T1000 (cell line): Measurements from ENCODE around the gene ZDHHC11B.
"Not testable (repeated sequence)": the region's sequence is repeated elsewhere in the genome, so short reads cannot be mapped to it uniquely, and the experiment has no call there.

Source experiments
- DNase-seq: peaks from one replicate; lab custom pipeline; 2025; ENCODE audit warnings: mixed read lengths; lab: John Stamatoyannopoulos, UW

ZDHHC11B gene, protein sequence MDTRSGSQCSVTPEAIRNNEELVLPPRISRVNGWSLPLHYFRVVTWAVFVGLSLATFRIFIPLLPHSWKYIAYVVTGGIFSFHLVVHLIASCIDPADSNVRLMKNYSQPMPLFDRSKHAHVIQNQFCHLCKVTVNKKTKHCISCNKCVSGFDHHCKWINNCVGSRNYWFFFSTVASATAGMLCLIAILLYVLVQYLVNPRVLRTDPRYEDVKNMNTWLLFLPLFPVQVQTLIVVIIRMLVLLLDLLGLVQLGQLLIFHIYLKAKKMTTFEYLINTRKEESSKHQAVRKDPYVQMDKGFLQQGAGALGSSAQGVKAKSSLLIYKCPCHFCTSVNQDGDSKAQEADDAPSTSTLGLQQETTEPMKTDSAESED

GRCh38 chr5:784428-785177, at the start of gene ZDHHC11B:
Gene ZDHHC11B, minus strand, starts transcription at chr5:784729. Its CDS starts 17,810 bp downstream, at chr5:766919.
- not testable (repeated sequence) for DNase-seq

DNA sequence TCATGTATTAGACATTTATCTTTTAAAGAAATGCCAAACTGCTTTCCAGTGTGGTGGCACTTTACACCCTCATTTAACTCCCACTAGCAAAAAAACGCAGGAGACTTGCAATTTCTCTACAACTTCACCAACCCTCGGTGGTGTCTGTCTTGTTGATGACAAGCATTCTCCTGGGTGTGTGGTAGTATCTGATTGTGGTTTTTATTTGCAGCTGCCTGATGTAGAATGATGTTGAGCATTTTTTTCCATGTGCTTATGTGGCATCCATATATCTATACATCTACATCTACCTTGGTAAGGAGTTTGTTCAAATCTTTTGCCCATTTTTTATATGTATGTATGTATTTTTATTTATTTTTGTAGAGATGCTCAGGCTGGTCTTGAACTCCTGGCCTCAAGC, 49.5 kb upstream of the ZDHHC11B start:
- not testable (repeated sequence) for DNase-seq

GRCh38 chr5:828194-828593, 43.7 kb upstream of the ZDHHC11B start:
- not testable (repeated sequence) for DNase-seq

DNA sequence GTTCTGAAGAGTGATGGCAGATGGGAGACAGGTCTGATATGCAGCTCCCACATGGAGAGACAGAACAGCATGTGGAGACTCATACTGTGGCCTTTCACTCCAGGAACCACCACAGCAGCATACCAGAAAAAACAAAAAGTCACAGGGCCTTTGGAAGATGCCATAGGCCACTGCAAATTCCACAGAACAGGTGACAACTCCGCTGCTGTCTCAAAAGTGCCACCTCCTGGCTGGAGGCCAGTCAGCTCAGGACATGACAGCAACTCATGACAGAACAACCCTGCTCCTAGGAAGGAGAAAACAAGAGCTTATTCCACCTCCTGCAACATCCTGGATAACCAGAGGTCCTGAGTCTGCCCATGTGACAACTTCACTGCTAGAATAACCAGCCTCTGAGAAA, 41.0 kb upstream of the ZDHHC11B start:
- not testable (repeated sequence) for DNase-seq

DNA sequence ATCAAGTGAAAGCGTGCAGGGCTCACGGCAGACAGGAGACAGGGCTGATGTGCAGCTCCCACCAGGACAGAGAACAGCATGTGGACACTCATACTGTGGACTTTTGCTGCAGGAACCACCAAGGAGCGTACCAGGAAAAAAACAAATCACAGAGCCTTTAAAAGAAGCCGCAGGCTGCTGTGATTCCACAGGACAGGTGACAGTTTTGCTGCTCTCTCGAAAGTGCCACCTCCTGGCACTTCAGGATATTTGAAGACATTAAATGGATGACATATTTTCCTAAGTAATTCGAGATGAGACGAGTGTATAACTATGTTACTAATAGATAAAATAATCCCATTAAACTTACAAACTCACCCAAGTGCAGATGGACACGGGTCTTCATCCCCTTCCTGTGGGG, 37.0 kb upstream of the ZDHHC11B start:
- no peak for DNase-seq

DNA sequence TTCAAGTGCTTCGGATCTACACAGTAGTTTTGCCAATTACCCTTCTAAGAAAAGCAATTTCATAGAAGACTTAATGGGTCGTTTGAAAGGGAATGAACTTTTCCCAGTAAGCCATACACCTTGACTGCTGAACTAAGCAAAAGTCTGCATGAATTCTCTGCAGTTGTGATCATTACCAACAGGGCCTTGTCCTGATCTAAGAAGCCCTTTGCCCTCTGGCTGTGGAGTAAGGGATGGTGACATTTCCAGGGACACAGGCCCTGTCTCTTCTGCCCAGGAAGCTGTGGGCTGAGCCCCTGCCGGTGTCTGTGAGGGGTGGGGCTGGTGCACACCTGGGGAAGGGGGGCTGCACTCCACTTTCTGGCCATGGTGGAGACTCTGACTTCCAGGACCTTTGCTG, 35.7 kb upstream of the ZDHHC11B start:
- DNase-seq, result no peak

DNA sequence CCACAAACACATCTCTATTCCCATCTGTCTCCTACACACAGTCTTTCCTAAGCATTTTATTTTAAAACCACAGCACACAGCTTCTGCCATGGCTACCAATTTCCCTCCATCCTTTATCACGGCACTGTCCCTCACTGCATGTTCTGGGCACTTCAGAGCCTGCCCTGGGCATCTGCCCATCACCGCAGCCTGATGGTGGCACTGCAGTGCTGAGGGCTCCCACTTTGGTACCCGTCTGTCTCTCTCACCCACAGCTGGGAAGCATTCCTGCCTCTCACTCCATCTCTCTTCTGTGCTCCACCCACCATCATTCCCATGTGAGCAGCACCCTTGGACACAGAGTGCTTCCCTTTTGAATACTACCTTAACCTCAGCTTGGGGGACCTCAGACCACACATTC, 34.5 kb upstream of the ZDHHC11B start:
- DNase-seq, result no peak

DNA sequence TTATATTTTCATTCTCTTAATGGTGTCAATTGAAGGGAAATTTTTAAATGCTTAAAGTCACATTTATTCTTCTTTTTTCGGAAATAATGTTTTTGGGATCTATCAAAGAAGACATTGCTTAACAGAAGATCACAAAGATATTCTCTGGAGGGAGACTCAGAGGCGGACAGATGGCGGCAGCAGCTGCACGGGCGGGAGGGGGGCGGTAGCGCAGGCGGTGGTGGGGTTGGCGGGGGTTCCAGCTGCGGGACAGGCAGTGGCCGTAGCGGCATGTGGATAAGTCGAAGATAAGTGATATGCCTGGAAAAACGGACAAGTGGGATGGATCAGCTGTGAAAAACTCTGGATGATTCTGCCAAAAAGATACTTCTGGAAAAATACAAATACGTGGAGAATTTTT, 31.6 kb upstream of the ZDHHC11B start:
- no peak for DNase-seq

- no peak for DNase-seq
Observed at GRCh38 chr5:815449-815848, 30.9 kb upstream of the ZDHHC11B start.

- not testable (repeated sequence) for DNase-seq
Observed at GRCh38 chr5:813575-813974, 29.0 kb upstream of the ZDHHC11B start.

GRCh38 chr5:811384-811783, 26.9 kb upstream of the ZDHHC11B start:
- DNase-seq, result not testable (repeated sequence)

DNA sequence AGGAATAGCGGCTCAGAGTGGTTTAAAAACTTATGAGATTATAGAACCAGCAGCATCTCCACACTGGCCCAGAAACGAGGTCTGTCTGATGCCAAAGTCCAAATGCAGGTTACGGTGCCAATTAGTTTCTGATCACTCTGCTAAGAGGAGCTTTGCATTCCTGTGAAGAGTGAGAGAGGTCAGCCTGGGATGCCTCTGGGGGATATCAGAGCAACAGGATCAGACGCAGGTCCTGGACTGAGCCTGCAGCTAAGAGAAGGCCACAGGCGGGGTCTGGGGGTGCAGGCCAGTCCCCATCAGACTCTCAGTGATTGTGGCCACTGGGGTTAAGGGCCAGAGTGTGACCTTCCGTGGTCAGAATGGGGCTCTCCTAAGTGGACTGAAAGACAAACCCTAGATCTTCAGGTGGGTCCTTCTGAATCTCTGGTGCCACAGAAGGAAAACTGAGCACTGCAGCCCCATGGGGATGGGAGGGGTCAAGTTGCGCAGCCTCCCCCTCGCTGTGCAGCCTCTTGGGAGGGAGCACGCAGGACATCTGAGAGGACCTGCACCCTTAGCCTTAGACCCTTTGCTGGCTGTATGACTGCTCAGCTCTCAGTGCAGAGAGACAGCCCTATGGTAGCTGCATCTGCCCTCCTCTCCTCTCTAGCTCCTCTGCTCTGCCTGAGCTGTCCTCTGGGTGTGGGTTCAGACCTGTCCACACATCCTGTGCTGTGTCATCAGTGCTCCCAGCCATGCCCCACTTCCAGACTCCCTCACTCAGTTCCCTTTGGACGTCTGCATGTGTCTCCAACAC, 23.4 kb upstream of the ZDHHC11B start:
- not testable (repeated sequence) for DNase-seq

GRCh38 chr5:801472-801871, 16.9 kb upstream of the ZDHHC11B start:
- no peak for DNase-seq

- DNase-seq, result not testable (repeated sequence)
Observed at GRCh38 chr5:801055-801454, 16.5 kb upstream of the ZDHHC11B start.

DNA sequence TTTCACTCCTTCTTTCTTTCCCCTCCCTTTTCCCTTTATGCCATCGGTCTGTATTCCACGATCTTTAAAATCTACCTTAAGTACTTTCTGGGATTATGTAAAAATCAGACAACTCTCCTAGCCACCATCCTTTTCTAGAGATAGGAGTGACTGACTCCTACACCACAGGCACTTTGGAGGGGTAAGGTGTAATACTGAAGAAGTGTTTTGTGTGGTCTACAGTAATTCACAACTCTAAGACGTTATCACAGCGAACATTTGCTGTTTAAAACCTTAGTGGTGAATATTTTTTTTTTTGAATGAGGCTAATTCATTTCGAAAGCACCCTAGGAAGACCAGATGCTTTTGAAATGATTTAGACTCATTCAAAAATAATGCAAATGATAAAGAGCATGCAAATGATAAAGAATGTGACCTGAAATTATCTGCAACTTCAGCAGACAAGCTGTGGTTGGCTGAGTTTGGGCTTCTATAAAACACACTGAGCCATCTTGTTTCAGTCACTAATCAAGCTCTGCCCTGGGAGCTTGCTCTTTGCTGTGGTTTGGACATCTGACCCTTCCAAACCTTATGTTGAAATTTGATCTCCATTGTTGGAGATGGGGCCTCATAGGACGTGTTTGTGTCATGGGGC, 14.1 kb upstream of the ZDHHC11B start:
- not testable (repeated sequence) for DNase-seq

- DNase-seq, result not testable (repeated sequence)
Observed at GRCh38 chr5:797986-798385, 13.5 kb upstream of the ZDHHC11B start.

DNA sequence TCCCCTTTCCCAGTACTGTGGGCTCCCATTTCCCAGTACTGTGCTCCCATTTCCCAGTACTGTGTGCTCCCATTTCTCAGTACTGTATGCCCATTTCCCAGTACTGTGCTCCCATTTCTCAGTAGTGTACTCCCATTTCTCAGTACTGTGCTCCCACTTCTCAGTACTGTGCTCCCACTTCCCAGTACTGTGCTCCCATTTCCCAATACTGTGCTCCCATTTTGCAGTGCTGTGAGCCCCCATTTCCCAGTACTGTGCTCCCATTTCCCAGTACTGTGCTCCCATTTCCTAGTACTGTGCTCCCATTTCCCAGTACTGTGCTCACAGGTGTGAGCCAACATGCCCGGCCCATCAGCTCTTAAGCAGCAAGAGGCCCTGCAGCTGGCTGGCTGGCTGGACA, 11.3 kb upstream of the ZDHHC11B start:
- DNase-seq, result not testable (repeated sequence)

DNA sequence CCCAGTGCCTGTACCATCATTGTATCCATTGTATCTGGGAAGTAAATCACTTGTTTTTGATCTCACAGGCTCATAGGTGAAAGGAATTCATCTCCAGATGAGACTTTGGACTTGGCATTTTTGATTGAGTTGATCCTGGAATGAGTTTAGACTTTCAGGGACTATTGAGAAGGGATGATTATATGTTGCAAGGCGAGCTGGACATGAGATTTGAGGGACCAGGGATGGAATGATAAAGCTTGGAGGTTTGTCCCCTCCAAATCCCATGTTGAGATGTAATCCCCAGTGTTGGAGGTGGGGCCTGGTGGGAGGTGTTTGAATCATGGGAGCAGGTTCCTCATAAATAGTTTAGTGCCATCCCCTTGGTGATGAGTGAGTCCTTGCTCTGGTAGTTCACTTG, 10.4 kb upstream of the ZDHHC11B start:
- not testable (repeated sequence) for DNase-seq

DNA sequence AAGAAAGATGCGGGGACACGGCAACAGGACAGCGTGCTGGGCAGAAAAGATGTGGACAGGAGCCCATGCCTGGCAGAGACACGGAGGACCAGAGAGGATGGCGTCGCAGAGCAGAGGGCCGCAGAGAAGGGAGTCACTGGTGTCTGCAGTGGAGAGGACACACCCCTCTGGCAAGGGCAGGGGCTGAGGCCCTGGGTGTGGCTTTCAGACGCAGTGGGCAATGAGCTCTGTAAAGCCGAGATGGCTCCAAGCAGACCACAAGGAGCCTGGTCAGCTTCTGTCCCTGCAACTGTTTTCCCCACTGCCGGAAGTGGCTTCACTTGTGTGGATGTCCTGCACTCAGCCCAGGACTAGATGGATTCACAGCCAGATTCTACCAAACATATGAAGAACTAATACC, 4.2 kb upstream of the ZDHHC11B start:
- not testable (repeated sequence) for DNase-seq

DNA sequence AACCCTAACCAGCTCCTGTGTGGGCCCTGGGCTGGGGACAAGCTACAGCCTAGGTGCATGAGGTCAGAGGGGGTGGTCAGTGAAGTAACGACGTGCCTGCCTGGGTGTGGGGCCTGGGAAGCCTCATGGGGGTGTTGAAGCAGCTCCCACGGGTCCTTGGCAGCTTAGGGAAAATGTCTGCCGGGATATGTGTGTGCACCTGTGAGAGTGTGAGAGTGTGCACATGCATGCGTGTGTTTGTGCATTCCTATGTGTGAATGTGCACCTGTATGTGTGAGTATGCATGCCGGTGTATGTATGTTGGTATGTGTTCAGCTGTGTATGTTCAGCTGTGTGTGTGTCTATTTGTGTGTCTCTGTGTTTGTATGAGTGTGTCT, 3.3 kb upstream of the ZDHHC11B start:
- not testable (repeated sequence) for DNase-seq

DNA sequence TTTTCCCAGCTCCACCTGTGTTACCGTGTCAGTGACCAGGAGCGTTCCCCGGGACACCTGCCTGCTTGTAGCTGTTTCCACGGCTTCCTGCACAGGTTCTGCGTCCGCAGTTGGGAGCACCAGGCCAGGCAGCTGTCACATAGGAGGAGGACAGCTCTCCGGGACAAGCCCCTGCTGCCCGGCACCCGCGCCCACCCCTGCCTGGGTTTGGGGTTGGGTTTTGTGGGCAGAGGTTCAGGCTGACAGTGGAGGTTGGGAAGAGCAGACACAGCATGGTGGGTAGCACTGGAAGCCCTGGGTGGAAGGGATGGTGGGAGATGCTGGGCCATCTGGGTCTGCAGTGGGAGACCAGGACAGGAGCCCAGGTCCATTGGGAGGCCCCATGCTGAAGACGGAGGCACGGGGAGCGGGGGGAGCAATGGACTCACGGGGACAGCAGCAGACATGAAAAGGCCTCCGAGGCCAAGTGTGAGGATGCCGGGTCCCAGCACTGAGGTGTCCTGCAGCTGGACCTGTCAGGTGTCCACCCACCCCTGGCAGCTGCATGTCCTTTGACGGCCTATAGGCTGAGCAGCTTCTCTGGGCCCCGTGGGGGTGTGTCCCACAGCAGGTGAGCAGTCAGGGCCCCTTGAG, 2.8 kb upstream of the ZDHHC11B start:
- not testable (repeated sequence) for DNase-seq
